RCC 7860 (cell line): ENCODE results near the gene CHRNA7.
"Not testable (repeated sequence)": the region's sequence is repeated elsewhere in the genome, so short reads cannot be mapped to it uniquely, and the experiment has no call there.

ENCODE experiments used
- DNase-seq: peaks from one replicate; pipeline ENCODE4 v3.0.0-alpha.2; 2015; ENCODE audit warnings: low spot score
- FAIRE-seq: peaks from 2 replicates; lab custom pipeline; 2012; peaks lifted over from hg19 to GRCh38; lab: Jason Lieb, UNC

Gene CHRNA7

DNA sequence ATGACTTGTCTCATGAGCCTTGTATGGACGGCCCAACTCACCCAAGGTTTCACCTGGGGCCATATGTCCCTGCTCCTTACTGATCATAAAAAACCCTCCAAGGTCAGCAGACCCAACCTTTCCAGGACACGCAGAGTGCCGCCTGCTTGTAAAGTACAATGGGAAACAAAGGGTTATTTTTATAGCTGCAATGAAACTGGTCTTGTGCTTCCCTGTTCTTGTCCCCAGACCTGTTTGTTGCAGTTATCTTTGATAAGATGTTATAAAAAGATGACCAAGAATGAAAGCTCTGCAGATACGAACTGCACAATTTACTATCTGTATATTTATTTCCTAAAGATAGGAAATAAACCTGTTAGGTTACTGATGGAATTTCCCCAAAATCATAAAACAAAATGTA, 136.0 kb downstream of the CHRNA7 start:
- not testable (repeated sequence) for FAIRE-seq, DNase-seq

DNA sequence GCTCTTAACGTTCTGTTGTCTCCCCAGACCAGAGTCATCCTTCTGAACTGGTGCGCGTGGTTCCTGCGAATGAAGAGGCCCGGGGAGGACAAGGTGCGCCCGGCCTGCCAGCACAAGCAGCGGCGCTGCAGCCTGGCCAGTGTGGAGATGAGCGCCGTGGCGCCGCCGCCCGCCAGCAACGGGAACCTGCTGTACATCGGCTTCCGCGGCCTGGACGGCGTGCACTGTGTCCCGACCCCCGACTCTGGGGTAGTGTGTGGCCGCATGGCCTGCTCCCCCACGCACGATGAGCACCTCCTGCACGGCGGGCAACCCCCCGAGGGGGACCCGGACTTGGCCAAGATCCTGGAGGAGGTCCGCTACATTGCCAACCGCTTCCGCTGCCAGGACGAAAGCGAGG, 137.6 kb downstream of the CHRNA7 start:
- not testable (repeated sequence) for DNase-seq, FAIRE-seq

DNA sequence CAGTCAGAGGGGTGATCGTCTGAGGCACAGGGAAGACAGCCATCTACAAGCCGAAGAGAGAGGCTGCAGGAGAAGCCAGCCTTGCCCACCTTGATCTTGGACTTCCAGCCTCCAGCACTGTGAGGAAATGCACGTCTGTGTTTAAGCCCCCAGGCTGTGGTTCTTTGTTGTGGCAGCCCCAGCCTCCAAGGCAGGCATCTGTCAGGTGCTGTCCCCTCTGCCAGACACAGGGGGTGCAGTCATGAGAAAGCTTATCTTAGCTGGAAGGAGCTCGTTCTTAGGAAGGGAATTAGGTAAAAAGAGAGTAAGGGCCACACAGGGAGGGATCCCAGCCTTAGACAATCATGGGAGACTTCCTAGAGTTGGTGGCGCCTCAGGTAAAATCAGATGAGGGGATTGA, 150.3 kb downstream of the CHRNA7 start:
- DNase-seq, FAIRE-seq: not testable (repeated sequence)

DNA sequence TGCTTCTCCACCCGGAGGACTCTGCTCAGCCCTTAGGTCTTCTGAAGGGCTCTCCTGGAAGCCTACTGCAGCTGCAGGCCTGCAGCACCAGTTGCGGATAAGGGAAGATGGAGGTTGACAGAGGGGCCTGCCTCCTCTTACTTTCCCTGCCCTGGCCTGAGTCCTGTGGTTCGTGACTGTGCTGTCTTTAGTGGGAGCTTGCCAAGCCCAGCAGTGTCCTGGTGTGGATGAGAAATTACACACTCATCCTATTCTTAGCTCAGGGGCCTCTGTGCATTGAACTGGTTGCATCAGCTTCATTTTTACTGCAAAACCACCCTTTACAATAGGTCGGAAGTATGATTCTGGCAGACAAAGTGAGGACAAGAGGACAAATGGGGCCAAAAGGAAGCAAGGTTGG, 163.5 kb downstream of the CHRNA7 start:
- DNase-seq, FAIRE-seq: not testable (repeated sequence)

DNA sequence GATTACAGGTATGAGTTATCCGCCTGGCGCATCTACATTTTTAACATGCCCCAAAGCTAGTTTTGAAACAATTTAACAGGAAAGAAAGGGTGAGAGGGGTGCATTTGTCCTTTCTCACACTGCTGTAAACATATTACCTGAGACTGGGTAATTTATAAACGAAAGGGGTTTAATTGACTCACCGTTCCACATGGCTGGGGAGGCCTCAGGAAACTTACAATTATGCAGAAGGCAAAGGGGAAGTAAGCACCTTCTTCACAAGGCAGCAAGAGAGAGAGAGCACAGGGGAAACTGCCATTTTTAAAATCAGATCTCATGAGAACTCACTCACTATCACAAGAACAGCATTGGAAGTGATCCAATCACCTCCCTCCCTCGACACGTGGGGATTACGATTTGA, 165.9 kb downstream of the CHRNA7 start:
- DNase-seq, FAIRE-seq: not testable (repeated sequence)

DNA sequence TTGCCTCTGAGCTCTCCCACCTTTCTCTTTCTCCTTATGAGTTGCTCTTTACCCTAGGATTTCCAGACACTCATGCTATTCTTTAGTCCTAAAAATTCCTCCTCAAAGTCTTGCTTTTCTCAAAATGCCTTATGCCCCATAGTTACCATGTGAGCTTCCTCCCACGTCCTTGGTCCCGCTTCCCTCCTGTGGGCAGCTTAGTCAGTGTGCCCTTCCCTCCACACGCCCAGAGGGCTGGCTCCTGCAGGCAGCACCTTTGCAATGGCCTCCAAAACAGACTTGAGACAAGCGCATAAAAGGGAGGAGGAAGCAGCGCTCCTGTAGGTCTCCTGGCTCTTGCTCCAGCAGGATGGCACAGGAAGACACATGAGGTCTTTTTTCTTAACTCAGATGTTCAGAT, 168.6 kb downstream of the CHRNA7 start:
- DNase-seq, FAIRE-seq: not testable (repeated sequence)

DNA sequence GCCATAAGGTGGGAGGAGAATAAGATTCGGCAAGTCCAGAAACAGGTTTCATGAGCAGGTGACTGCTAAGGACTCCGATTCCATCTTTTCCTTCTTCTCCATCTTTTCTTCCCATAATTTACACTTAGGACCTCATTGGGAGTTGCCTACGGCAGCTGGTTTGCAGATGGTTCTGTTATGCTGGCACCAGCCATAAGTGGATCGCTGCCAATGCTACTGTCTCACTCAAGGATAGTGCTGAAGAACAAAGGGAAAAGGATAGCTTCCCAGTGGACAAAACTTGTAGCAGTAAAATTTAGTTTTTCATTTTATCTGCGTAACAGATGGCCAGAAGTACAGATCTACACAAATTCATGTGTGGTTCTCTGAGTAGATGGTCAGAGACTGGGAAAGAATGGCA, 178.8 kb downstream of the CHRNA7 start:
- not testable (repeated sequence) for FAIRE-seq, DNase-seq

DNA sequence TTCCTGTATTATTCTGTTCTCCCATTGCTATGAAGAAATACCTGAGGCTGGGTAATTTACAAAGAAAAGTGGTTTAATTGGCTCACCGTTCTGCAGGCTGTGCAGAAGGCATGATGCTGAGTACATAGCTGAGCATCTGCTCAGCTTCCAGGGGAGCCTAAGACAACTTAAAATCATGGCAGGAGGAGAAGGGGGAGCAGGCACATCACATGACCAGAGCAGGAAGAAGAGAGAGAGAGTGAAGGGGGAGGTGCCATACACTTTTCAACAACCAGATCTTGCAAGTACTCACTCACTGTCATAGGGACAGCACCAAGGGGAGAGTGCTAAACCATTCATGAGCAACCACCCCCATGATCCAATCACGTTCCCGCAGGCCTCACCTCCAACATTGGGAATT, 188.4 kb downstream of the CHRNA7 start:
- FAIRE-seq (no peak), DNase-seq (no peak)
